HK-2 (cell line): ENCODE measurements around the gene TMPRSS9.

ENCODE experiments used
- DNase-seq: peaks from one replicate; pipeline ENCODE4 v3.0.0-alpha.2; 2018; ENCODE audit not compliant: unreplicated experiment

The TMPRSS9 gene

GRCh38 chr19:2420490-2420889 is 60.4 kb downstream of the TMPRSS9 start:
- no peak for DNase-seq

DNA sequence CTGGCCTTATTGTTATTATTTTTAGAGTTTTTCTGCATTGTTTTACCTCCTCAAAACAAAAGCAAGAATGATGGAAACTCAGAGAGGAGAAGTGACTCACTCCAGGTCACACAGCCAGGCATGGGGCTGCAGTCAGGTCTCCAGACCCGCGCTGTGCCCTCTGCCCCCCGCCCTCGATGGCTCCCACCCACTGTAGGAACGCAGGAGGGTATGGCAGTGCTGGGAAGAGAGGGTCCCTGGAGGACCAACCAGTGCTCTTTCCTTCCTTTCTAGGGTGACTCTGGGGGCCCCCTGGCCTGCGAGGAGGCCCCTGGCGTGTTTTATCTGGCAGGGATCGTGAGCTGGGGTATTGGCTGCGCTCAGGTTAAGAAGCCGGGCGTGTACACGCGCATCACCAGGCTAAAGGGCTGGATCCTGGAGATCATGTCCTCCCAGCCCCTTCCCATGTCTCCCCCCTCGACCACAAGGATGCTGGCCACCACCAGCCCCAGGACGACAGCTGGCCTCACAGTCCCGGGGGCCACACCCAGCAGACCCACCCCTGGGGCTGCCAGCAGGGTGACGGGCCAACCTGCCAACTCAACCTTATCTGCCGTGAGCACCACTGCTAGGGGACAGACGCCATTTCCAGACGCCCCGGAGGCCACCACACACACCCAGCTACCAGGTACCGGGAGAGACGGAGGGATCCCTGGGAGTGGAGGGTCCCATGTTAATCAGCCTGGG is 61.7 kb downstream of the TMPRSS9 start:
- no peak for DNase-seq

GRCh38 chr19:2423071-2423914 is 63.2 kb downstream of the TMPRSS9 start:
- DNase-seq, result no peak

- DNase-seq, result no peak
Observed at GRCh38 chr19:2423915-2424685, 64.0 kb downstream of the TMPRSS9 start.

DNA sequence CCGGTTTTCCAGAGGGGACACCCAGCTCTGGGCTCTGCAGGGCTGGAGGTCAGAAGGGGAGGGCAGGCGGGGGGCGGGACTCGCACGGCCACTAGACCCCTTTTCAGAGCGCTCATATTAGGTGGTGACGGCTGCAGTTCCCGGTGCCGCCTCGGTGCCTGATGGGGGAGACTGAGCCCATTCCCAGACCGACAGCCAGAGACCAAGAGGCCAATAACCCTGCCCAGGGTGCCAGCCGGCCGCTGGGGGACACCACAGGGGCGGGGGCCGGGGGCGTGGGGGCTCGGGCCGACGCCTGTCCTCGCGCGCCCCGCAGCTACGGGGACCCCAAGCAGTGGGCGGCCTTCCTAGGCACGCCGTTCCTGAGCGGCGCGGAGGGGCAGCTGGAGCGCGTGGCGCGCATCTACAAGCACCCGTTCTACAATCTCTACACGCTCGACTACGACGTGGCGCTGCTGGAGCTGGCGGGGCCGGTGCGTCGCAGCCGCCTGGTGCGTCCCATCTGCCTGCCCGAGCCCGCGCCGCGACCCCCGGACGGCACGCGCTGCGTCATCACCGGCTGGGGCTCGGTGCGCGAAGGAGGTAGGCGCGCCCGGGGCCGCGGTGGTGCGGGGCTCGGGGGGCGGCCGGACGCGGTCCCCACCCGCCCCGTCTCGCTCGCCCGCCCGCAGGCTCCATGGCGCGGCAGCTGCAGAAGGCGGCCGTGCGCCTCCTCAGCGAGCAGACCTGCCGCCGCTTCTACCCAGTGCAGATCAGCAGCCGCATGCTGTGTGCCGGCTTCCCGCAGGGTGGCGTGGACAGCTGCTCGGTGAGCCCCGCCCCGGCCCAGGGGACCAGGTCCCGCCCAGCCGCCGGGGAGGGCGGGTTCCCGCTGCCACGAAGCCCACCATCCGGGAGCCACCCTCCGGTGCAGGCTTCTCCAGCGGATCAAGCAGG is 64.9 kb downstream of the TMPRSS9 start:
- DNase-seq, result no peak

- no peak for DNase-seq
Observed at GRCh38 chr19:2425622-2426581, 65.8 kb downstream of the TMPRSS9 start.

DNA sequence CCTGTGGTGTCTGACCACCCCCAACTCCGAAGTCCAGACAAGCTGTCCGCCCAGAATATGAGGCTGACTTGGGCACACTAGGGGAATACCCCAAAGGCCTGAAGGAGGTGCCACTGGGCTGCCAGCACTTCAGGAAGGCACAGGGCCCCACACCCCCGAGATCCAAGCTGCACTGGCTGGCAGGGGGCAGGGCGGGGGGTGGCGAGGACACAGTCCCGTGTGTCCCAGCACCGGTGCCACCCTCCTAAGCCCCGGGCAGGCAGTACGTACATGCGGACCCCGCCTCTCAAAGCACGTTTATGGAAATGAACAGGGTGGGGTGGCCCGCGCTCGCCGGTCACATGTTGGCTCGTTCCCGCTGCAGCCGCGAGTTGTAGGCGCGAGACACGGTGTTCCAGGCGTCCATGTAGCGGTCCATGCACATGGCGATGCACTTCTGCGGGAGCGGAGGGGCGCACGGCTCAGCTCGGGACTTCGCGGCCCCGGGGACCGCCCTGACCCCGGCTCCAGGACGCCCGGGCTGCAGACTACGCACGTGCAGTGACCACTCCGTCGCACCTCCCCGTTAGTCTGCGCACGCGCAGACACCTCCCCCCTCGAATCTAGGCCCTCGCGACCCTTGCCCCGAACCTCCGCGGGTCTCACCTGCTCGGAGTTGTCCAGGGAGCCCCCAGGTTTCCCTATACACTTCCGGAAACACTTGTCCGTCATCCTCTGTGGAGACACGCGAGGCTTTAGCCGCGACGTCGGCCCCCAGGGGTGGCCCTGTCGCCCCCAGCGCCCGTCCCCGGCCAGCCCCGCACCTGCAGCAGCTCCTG is 66.8 kb downstream of the TMPRSS9 start:
- DNase-seq, result peak; percentile 50

DNA sequence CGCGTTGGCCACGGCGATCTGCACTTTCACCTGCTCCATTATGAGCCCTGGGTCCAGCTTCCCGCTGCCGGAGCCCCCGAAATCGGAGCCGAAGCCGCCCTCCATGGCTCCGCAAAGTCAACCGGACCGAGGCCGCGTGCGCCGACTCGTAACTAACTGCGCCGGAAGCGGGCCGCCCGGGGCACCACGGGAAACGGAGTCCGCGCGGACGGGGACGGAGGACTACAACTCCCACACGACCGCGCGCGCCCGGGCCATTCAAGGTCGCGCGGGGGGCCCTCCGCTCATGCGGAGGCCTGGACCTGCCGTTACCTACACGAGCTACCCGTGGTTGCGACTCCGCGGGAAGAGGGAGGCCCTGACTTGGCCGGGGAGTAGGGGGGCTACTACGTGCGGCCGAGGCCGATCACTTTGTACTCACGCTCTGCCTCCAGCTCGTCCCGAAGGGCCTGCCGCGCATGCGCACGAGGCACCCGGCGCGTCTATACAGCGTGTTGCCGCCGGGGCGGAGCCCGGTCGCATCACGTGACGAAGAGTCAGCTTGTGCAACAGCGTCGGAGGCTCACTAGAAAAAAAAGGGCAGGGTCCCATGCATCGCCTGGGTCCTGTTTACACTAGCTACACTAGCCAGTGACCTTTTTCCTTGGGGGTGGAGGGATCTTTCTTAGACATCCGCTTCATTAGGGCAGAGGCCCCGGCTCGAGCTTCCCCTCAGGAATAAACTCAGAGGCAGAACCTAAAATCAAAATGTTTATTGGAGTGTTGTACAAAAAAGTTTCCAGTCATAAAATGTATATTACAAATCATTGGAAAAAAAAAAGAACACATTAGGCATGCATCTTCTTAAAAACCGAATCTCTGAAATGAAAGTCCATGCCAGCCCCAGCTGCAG is 67.6 kb downstream of the TMPRSS9 start, which contains the start of gene TIMM13:
Gene TIMM13, minus strand, starts transcription at position 158 of the 892 bp plus-strand sequence. Its CDS starts 53 bp downstream, at position 105.
- peak; percentile 95 for DNase-seq

GRCh38 chr19:2428321-2428690 is 68.2 kb downstream of the TMPRSS9 start:
- no peak for DNase-seq

GRCh38 chr19:2428756-2429711 is 69.0 kb downstream of the TMPRSS9 start:
- DNase-seq, result no peak

GRCh38 chr19:2429917-2430535 is 70.0 kb downstream of the TMPRSS9 start:
- DNase-seq, result no peak

- no peak for DNase-seq
Observed at GRCh38 chr19:2431318-2432055, 71.4 kb downstream of the TMPRSS9 start.

- no peak for DNase-seq
Observed at GRCh38 chr19:2432131-2432848, 72.2 kb downstream of the TMPRSS9 start.

DNA sequence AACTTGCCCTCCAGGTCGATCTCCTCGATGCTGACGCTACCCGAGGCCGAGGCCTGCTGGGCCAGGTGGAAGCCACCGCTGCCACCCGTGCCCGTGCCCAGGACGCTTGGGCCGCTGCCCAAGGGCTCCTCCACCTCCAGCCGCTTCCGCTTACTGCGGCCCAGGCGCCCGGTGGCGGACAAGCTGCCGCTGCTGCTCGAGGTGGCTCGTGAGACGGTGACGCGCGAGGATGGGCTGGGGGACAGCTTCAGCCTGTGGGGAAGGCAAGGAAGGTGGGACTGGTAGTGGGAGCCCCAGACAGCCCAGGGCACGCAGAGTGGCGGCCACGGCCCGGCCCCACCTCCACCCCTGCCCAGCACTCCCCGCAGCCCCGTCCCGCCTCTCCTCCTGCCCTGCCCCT is 73.8 kb downstream of the TMPRSS9 start:
- DNase-seq, result no peak

DNA sequence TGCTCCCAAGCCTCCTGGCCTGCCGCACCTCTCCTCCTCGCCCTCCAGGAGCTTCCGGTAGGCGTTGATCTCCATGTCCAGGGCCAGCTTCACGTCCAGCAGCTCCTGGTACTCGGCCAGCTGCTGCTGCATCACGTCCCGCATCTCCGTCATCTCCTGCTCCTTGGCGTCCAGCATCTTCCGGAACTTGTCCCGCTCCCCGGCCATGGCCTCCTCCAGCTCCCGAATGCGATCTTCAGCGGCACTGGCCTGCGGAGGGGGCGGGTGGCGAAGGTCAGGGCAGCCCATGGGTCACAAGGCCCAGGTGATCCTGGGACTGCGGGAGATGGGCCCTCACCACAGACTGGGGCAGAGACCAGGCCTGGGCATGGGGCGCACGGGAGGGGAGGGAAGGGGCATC is 74.2 kb downstream of the TMPRSS9 start:
- no peak for DNase-seq
